GM19395 (cell line): ENCODE measurements around the gene CCDC127.
"Not testable (repeated sequence)": the region's sequence is repeated elsewhere in the genome, so short reads cannot be mapped to it uniquely, and the experiment has no call there.

Experiments used
- ATAC-seq: cut with Tn5 transposase; IDR thresholded peaks from one replicate; pipeline ENCODE4 v1.9.1; 2021; ENCODE audit warnings: mild to moderate bottlenecking, moderate library complexity; ENCODE audit not compliant: unreplicated experiment

The CCDC127 gene

GRCh38 chr5:174876-175465 lies 43.0 kb downstream of the CCDC127 start:
- ATAC-seq = no peak

- no peak for ATAC-seq
Measured at GRCh38 chr5:174291-174600, 43.7 kb downstream of the CCDC127 start.

DNA sequence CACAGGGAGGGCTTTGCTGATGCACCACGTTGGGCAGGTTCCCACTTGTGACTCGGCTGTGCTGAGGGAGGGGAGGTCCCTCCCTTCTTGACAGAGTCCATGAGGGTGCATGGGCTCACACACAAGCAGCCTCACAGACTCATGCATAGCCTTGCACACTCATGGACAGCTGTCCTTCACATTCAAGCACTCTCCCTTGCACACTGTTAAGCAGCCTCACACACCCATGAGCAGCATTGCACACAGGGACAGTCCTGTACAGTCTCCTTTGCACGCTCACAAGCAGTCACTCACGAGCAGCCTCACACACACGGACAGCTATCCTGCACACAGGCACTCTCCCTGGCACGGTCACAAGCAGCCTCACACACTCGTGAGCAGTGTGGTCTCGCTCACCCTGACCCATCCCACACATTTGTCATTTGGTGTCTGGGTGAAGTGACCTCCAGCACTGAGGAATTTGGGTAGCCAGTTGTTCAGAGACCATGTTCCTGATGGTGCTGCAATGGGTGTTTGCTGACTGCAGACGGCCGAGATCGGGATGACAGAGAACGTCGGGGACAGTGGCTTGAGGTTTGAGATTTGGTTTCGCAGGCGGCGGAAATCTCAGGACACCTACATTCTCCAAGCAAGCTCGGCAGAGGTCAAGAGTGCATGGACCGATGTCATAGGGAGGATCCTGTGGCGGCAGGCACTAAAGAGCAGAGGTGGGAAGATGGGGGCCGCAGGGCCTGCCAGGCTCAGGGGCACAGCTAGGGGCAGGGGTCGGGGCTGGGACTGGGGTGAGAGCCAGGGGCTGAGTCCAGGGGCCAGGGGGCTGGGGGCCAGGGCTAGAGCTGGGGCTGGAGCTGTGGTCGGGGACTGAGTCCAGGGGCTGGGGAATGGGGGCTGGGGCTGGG lies 44.3 kb downstream of the CCDC127 start:
- ATAC-seq = no peak

GRCh38 chr5:172841-173251 lies 45.1 kb downstream of the CCDC127 start:
- no peak for ATAC-seq

- no peak for ATAC-seq
Measured at GRCh38 chr5:172421-172820, 45.5 kb downstream of the CCDC127 start.

DNA sequence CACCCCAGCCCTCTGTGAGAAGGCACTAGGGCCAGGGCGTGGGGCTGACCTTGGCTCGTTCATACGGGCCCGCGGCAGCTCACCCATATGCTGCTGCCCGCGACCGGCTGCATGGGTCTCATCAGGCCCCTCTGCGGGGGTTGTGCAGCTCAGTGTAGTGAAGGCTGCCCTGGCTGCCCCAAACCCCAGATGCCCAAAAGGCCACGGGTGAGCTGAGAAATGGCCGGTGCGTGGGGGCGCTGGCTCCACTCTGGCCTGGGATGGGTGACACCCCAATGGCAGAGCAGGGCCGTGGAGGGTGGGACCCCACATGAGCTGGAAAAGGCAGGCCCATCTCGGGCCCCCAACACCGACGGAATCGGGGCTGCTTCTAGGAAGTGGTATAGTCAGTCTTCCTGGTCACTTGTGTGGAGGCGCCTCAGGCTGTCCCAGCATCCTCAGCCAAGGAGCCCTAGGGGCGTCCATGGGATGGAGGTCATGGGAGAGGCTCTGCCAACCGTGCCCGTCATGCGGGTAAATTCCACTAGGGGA lies 46.1 kb downstream of the CCDC127 start:
- ATAC-seq = no peak

- no peak for ATAC-seq
Measured at GRCh38 chr5:170971-171800, 46.8 kb downstream of the CCDC127 start.

DNA sequence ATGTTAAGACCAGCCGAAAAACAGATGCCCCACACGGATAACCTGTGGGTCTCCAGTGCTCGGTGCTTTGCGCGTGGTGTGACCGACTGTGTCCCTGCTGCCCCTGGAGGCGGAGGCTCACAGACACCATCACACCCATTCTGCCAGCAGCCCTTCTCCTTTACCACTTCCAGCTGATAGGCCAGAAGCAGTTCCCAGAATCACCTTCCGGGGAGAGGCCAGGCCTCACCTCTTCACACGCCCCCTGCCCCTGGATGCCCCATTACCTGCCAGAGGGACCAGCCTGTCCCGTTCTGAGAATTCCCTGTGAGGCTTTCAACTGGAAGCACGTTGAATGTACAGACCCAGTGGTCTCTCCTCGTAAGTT lies 48.2 kb downstream of the CCDC127 start:
- no peak for ATAC-seq

DNA sequence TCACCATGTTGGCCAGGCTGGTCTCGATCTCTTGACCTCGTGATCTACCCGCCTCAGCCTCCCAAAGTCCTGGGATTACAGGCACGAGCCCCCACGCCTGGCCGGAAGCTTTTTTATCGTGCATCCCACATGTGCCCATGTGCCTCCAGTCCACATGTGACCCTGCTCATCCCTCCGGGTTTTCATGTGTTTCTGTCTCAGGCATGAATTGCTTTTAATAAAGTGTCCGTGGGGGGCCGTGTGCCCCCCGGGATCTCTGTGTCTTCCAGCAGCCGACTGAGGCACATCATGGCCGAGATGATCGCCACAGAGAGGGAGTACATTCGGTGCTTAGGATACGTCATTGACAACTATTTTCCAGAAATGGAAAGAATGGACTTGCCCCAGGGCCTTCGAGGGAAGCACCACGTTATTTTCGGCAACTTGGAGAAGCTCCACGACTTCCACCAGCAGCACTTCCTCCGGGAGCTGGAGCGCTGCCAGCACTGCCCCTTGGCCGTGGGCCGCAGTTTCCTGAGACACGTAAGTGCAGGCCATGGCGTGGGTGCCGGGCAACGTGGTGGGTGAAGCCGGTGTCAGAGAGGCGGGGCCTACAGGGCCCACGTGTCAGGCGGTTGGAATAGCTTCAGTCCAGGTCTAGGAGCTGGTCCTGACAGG lies 48.8 kb downstream of the CCDC127 start:
- no peak for ATAC-seq

- ATAC-seq = no peak
Measured at GRCh38 chr5:167982-168660, 49.8 kb downstream of the CCDC127 start.

DNA sequence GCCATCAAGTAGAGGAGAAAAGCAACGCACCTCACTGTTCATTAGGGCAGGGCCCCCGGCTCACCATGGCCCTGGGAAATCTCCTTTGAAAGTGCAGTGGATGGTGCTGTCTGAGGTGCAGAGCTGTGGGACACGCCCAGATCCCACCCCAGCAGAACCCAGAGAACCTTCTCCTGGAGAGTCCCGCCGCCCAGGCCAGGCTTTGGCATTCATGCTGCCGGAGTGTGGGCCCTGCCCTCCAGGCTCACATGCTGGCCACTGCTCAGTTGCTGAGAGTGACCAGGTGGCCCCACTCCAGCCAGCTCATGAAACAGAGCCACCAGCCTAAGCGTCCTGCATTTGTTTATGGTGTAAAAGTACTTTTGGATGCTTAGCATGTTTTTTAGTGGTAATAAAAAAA lies 50.4 kb downstream of the CCDC127 start:
- ATAC-seq = no peak

DNA sequence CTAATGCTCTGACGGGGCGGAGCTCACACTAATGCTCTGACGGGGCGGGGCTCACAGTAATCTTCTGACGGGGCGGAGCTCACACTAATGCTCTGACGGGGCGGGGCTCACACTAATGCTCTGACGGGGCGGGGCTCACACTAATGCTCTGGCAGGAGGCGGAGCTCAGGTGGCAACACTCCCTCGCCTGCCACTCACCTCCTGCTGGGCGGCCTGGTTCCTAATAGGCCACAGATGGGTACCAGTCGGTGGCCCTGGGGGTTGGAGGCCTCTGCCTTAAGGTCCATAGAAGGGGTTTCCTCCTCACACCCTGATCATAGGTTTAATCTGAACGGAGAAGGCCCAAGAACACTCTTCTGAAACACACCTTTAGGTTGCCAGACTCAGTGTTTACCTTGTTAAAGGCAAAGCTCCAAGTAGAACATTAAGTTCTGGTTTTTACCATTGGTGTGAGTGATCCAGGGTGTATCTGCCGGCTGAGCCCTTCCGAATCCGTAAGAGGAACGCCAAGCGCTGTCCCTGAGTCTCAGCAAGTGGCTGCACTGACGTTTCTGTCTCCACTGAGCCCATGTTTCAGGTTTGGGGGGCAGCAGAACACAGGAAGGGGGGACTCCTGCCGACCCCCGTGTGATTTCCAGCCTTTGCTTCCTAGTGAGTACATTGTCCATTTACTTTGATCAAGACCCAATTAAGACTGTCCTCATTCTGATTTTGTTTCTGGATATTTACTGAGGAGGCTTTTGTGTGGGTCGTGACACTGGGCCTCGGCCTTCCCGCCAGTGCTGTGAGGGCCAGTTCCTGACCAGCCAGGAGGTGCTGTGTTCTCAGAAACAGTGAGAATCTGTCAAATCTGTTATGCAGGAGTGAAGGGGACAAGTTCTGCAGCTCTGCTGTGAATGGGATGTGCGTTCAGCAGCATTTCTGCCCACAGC lies 51.2 kb downstream of the CCDC127 start:
- ATAC-seq = no peak

DNA sequence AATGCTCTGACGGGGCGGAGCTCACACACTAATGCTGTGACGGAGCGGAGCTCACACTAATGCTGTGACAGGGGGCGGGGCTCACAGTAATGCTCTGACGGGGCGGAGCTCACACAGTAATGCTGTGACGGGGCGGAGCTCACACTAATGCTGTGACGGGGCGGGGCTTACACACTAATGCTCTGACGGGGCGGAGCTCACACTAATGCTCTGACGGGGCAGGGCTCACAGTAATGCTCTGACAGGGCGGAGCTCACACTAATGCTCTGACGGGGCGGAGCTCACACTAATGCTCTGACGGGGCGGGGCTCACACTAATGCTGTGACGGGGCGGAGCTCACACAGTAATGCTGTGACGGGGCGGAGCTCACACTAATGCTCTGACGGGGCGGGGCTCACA lies 53.2 kb downstream of the CCDC127 start:
- ATAC-seq = not testable (repeated sequence)

DNA sequence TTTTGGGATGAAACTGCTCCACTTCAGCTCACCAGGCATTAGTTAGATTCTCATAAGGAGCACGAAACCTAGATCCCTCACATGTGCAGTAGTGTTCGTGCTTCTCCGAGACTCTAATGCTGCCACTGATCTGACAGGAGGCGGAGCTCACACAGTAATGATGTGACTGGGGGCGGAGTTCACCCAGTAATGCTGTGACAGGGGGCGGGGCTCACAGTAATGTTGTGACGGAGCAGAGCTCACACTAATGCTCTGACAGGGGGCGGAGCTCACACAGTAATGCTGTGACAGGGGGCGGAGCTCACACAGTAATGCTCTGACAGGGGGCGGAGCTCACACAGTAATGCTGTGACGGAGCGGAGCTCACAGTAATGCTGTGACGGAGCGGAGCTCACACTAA lies 53.7 kb downstream of the CCDC127 start:
- ATAC-seq = no peak

- ATAC-seq = no peak
Measured at GRCh38 chr5:163841-164240, 54.1 kb downstream of the CCDC127 start.

DNA sequence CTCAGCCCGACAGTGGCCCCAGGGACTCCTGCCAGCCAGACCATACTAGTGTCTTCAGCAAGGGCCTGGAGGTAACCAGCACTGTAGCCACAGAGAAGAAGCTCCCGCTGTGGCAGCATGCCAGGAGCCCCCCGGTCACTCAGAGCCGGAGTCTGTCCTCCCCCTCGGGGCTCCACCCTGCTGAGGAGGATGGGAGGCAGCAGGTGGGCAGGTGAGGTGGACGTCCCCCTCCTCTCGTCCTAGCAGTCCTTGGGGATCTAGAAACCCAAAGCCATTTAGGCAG lies 54.7 kb downstream of the CCDC127 start:
- no peak for ATAC-seq

- ATAC-seq = no peak
Measured at GRCh38 chr5:162565-163337, 55.2 kb downstream of the CCDC127 start.

DNA sequence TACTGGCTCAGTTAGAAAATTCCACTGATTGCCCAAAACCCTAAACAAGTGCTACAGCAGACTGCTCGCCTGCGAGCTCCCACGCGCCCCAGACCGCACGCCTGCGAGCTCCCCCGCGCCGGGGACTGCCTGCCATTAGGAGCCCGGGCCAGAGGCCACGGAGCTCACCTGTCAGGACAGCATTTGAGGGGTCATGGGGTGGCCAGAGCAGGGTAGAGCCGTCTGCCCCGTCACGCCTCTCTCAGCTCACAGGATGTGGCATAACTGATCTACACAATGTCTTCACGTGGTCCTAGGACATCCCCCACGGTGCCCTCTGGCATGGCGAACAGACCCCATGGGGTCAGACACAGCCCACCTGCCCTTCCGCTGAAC lies 55.8 kb downstream of the CCDC127 start:
- ATAC-seq = no peak

GRCh38 chr5:161803-162110 lies 56.2 kb downstream of the CCDC127 start:
- no peak for ATAC-seq
